Measurements from ENCODE around the gene C4orf46.

DNA sequence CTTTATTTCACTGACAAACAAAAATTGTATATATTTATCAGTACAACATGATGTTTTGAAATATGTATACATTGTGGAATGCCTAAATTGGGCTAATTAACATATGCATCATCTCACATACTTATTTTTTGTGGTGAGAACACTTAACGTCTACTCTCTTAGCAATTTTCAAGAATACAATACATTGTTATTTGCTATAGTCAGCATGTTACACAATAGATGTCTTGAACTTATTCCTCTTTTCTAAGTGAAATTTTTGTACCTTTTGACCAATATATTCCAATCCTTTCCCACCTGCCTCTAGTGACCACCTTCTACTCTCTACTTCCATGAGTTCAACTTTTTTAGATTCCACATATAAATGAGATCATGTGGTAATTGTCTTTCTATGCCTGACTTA, 35.1 kb downstream of the C4orf46 start:
- no peak for TF ChIP-seq POLR2AphosphoS5 (IDR thresholded peaks at IDR 0.05)
- TF ChIP-seq, protein P1, sequence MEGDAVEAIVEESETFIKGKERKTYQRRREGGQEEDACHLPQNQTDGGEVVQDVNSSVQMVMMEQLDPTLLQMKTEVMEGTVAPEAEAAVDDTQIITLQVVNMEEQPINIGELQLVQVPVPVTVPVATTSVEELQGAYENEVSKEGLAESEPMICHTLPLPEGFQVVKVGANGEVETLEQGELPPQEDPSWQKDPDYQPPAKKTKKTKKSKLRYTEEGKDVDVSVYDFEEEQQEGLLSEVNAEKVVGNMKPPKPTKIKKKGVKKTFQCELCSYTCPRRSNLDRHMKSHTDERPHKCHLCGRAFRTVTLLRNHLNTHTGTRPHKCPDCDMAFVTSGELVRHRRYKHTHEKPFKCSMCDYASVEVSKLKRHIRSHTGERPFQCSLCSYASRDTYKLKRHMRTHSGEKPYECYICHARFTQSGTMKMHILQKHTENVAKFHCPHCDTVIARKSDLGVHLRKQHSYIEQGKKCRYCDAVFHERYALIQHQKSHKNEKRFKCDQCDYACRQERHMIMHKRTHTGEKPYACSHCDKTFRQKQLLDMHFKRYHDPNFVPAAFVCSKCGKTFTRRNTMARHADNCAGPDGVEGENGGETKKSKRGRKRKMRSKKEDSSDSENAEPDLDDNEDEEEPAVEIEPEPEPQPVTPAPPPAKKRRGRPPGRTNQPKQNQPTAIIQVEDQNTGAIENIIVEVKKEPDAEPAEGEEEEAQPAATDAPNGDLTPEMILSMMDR (IDR thresholded peaks at IDR 0.05; ENCODE audit: poor library complexity, severe bottlenecking): no peak
- no peak for TF ChIP-seq EZH2 (IDR thresholded peaks at IDR 0.05; ENCODE audit: borderline replicate concordance, insufficient read depth, low read length, poor library complexity, severe bottlenecking)
- TF ChIP-seq TAF1 (IDR thresholded peaks at IDR 0.05; ENCODE audit: low read depth): no peak
- no peak for TF ChIP-seq SMC3 (conservative IDR thresholded peaks at IDR 0.05; ENCODE audit: poor library complexity)
- no peak for TF ChIP-seq RAD21 (conservative IDR thresholded peaks at IDR 0.05)
- TF ChIP-seq EP300 (conservative IDR thresholded peaks at IDR 0.05; ENCODE audit: poor library complexity, severe bottlenecking): no peak
- TF ChIP-seq MXI1 (conservative IDR thresholded peaks at IDR 0.05; ENCODE audit: poor library complexity, severe bottlenecking): no peak
- TF ChIP-seq, protein P2, sequence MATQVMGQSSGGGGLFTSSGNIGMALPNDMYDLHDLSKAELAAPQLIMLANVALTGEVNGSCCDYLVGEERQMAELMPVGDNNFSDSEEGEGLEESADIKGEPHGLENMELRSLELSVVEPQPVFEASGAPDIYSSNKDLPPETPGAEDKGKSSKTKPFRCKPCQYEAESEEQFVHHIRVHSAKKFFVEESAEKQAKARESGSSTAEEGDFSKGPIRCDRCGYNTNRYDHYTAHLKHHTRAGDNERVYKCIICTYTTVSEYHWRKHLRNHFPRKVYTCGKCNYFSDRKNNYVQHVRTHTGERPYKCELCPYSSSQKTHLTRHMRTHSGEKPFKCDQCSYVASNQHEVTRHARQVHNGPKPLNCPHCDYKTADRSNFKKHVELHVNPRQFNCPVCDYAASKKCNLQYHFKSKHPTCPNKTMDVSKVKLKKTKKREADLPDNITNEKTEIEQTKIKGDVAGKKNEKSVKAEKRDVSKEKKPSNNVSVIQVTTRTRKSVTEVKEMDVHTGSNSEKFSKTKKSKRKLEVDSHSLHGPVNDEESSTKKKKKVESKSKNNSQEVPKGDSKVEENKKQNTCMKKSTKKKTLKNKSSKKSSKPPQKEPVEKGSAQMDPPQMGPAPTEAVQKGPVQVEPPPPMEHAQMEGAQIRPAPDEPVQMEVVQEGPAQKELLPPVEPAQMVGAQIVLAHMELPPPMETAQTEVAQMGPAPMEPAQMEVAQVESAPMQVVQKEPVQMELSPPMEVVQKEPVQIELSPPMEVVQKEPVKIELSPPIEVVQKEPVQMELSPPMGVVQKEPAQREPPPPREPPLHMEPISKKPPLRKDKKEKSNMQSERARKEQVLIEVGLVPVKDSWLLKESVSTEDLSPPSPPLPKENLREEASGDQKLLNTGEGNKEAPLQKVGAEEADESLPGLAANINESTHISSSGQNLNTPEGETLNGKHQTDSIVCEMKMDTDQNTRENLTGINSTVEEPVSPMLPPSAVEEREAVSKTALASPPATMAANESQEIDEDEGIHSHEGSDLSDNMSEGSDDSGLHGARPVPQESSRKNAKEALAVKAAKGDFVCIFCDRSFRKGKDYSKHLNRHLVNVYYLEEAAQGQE (IDR thresholded peaks at IDR 0.05; ENCODE audit: borderline replicate concordance): no peak
